GM18526 (cell line): ENCODE results near the gene CAPZB.

Experiments
- POLR2A ChIP-seq: IDR thresholded peaks from 3 replicates; pipeline ENCODE4 v1.6.1; 2011; ENCODE audit not compliant: insufficient read length; ENCODE audit errors: extremely low read depth

Gene CAPZB

GRCh38 chr1:19432943-19433718 is 52.2 kb downstream of the CAPZB start:
- TF ChIP-seq POLR2A, result no peak

- no peak for TF ChIP-seq POLR2A
Measured at GRCh38 chr1:19430121-19431068, 54.9 kb downstream of the CAPZB start.

- TF ChIP-seq POLR2A, result no peak
Measured at GRCh38 chr1:19429611-19430010, 55.7 kb downstream of the CAPZB start.

GRCh38 chr1:19427087-19427781 is 58.1 kb downstream of the CAPZB start:
- no peak for TF ChIP-seq POLR2A

- TF ChIP-seq POLR2A, result no peak
Measured at GRCh38 chr1:19426294-19427086, 58.8 kb downstream of the CAPZB start.

GRCh38 chr1:19425646-19426239 is 59.6 kb downstream of the CAPZB start:
- TF ChIP-seq POLR2A, result no peak

- TF ChIP-seq POLR2A, result no peak
Measured at GRCh38 chr1:19424651-19425570, 60.4 kb downstream of the CAPZB start.

GRCh38 chr1:19423130-19423529 is 62.2 kb downstream of the CAPZB start:
- TF ChIP-seq POLR2A, result no peak

GRCh38 chr1:19421365-19421764 is 64.0 kb downstream of the CAPZB start:
- no peak for TF ChIP-seq POLR2A

- TF ChIP-seq POLR2A, result no peak
Measured at GRCh38 chr1:19420606-19421005, 64.7 kb downstream of the CAPZB start.

- TF ChIP-seq POLR2A, result no peak
Measured at GRCh38 chr1:19419691-19420090, 65.6 kb downstream of the CAPZB start.

- no peak for TF ChIP-seq POLR2A
Measured at GRCh38 chr1:19418503-19418971, 66.8 kb downstream of the CAPZB start.

GRCh38 chr1:19416921-19417470 is 68.3 kb downstream of the CAPZB start:
- no peak for TF ChIP-seq POLR2A

- TF ChIP-seq POLR2A, result no peak
Measured at GRCh38 chr1:19416145-19416544, 69.2 kb downstream of the CAPZB start.
